D721Med (cell line): Measurements from ENCODE around the gene SLX1A.
"Not testable (repeated sequence)": the region's sequence is repeated elsewhere in the genome, so short reads cannot be mapped to it uniquely, and the experiment has no call there.

Source experiments
- DNase-seq: peaks from one replicate; pipeline ENCODE4 v3.0.0; 2011; ENCODE audit warnings: low spot score; ENCODE audit not compliant: insufficient read length
- FAIRE-seq: peaks from 2 replicates; lab custom pipeline; 2011; peaks lifted over from hg19 to GRCh38; lab: Jason Lieb, UNC
- CTCF ChIP-seq: IDR thresholded peaks from 2 replicates; pipeline ENCODE4 v1.5.1; 2012; ENCODE audit warnings: mild to moderate bottlenecking, control low read depth; ENCODE audit not compliant: insufficient read depth; ENCODE audit errors: missing control alignments

Gene SLX1A

GRCh38 chr16:30185683-30186421 lies 7.8 kb upstream of the SLX1A start:
- DNase-seq: no peak
- FAIRE-seq: no peak
- TF ChIP-seq CTCF: no peak

- FAIRE-seq (no peak), DNase-seq (no peak)
- TF ChIP-seq CTCF: no peak
These were observed 7.3 kb upstream of the SLX1A start for GRCh38 chr16:30186444-30186781.

GRCh38 chr16:30186782-30187555 lies 6.7 kb upstream of the SLX1A start:
- DNase-seq (no peak), FAIRE-seq (no peak)
- TF ChIP-seq CTCF: no peak

GRCh38 chr16:30187556-30187865 lies 6.2 kb upstream of the SLX1A start:
- no peak for TF ChIP-seq CTCF
- DNase-seq (no peak), FAIRE-seq (no peak)

GRCh38 chr16:30187971-30188561 lies 5.6 kb upstream of the SLX1A start:
- DNase-seq: no peak
- no peak for FAIRE-seq
- no peak for TF ChIP-seq CTCF

GRCh38 chr16:30191158-30191557 lies 2.5 kb upstream of the SLX1A start:
- FAIRE-seq, DNase-seq: not testable (repeated sequence)

GRCh38 chr16:30193098-30193497 lies 577 bp upstream of the SLX1A start:
- not testable (repeated sequence) for FAIRE-seq

GRCh38 chr16:30194172-30194925 lies 674 bp downstream of the SLX1A start:
- not testable (repeated sequence) for FAIRE-seq

More at GRCh38 chr16:30193098-30193497, 577 bp upstream of the SLX1A start:
- DNase-seq: not testable (repeated sequence)

GRCh38 chr16:30197001-30197400 lies 3.3 kb downstream of the SLX1A start:
- DNase-seq, FAIRE-seq: not testable (repeated sequence)

More at GRCh38 chr16:30194172-30194925, 674 bp downstream of the SLX1A start:
- not testable (repeated sequence) for DNase-seq

- not testable (repeated sequence) for FAIRE-seq, DNase-seq
These were observed 5.4 kb downstream of the SLX1A start, which contains the start of gene SULT1A3 for GRCh38 chr16:30199049-30199448. SULT1A3 (plus strand) TSS chr16:30199255; CDS start chr16:30200729, 1,474 bp downstream.

- FAIRE-seq, DNase-seq: not testable (repeated sequence)
These were observed 6.1 kb downstream of the SLX1A start for GRCh38 chr16:30199608-30200343.
